ENCODE data around the gene TMEM97. TPM values are rescaled to one million over a fixed set of nuclear protein-coding genes. Genes with fewer than 3 reads are reported as not detected.
"Not testable (repeated sequence)": the region's sequence is repeated elsewhere in the genome, so short reads cannot be mapped to it uniquely, and the experiment has no call there.

The TMEM97 gene
- polyA plus RNA-seq, 3 donors: 1.3 to 1.5 (median 1.4) TPM

GRCh38 chr17:28290703-28291102 is 28.3 kb upstream of the TMEM97 start:
- no peak overlapping the region for H3K27ac ChIP-seq (ENCODE audit: low read depth in 1 of 2, low read length in 2 of 2)
- peaks cover 2% of the 10 kb centered on the region for H3K4me1 Mint-ChIP-seq
- no peak overlapping the region for H3K9ac ChIP-seq (ENCODE audit: insufficient read depth, low read length, poor library complexity, severe bottlenecking)
- peaks cover 2 to 27% (median 11%) of the 10 kb centered on the region in 3 donors for H3K27me3 Mint-ChIP-seq (ENCODE audit: low read depth in 3 of 3)
- no peaks in the 10 kb centered on the region for H3K79me2 ChIP-seq (ENCODE audit: insufficient read depth, low read length)
- peaks cover 5 to 8% of the 10 kb centered on the region in 2 donors for H3K4me1 ChIP-seq (ENCODE audit: control insufficient read depth in 1 of 2, insufficient read depth in 2 of 2, low read length in 2 of 2)
- no peak overlapping the region for H3K4me3 ChIP-seq (replicated peaks in 1 of 3; ENCODE audit: low read depth in 2 of 3, low read length in 3 of 3)
- H3K36me3 ChIP-seq (replicated peaks in 1 of 2; ENCODE audit: control insufficient read depth in 1 of 2, insufficient read depth in 2 of 2, low read length in 2 of 2): no peaks in the 10 kb centered on the region
- WGBS (ENCODE audit: insufficient coverage): 100% methylated on average over 1 of the region's 2 CpGs
- no peak overlapping the region for H3K4me2 ChIP-seq (replicated peaks; ENCODE audit: extremely low read depth, low read length, poor library complexity, severe bottlenecking)
- intact Hi-C loops (cut with micrococcal nuclease): no loop called here
- peaks cover 0 to 8% of the 10 kb centered on the region in 2 donors for H3K27me3 ChIP-seq (ENCODE audit: control insufficient read depth in 2 of 2, insufficient read depth in 2 of 2, low read length in 2 of 2)
- no peaks in the 10 kb centered on the region for H3K36me3 Mint-ChIP-seq
- H3K9me3 ChIP-seq (replicated peaks in 1 of 2; ENCODE audit: control insufficient read depth in 1 of 2, insufficient read depth in 1 of 2, low read length in 2 of 2): no peaks in the 10 kb centered on the region
- no peak overlapping the region for H3K4me3 Mint-ChIP-seq
- no peaks in the 10 kb centered on the region for H4K20me1 ChIP-seq (ENCODE audit: insufficient read depth, low read length)
- H3K27ac Mint-ChIP-seq: no peak overlapping the region
- H3K9me3 Mint-ChIP-seq: peaks cover 0 to 1% (median 0%) of the 10 kb centered on the region in 7 donors
- TF ChIP-seq CTCF (IDR thresholded peaks at IDR 0.05): no peak
- no peak for DNase-seq
- no peak overlapping the region for H2AFZ ChIP-seq (ENCODE audit: insufficient read depth, low read depth, low read length, poor library complexity, severe bottlenecking)

GRCh38 chr17:28291780-28292330 is 27.1 kb upstream of the TMEM97 start:
- H3K4me3 Mint-ChIP-seq: no peak overlapping the region
- no peaks in the 10 kb centered on the region for H3K9me3 ChIP-seq (replicated peaks in 1 of 2; ENCODE audit: control insufficient read depth in 1 of 2, insufficient read depth in 1 of 2, low read length in 2 of 2)
- no peaks in the 10 kb centered on the region for H3K9me3 Mint-ChIP-seq
- H3K79me2 ChIP-seq (ENCODE audit: insufficient read depth, low read length): no peaks in the 10 kb centered on the region
- no peak overlapping the region for H2AFZ ChIP-seq (ENCODE audit: insufficient read depth, low read depth, low read length, poor library complexity, severe bottlenecking)
- peaks cover 2% of the 10 kb centered on the region for H3K4me1 Mint-ChIP-seq
- intact Hi-C loops (cut with micrococcal nuclease): no loop called here
- no peak for DNase-seq
- H3K4me1 ChIP-seq (ENCODE audit: control insufficient read depth in 1 of 2, insufficient read depth in 2 of 2, low read length in 2 of 2): peaks cover 5 to 8% of the 10 kb centered on the region in 2 donors
- H3K36me3 Mint-ChIP-seq: no peaks in the 10 kb centered on the region
- peaks cover 0 to 8% of the 10 kb centered on the region in 2 donors for H3K27me3 ChIP-seq (ENCODE audit: control insufficient read depth in 2 of 2, insufficient read depth in 2 of 2, low read length in 2 of 2)
- WGBS (ENCODE audit: insufficient coverage): no CpG with 5 or more reads among the region's 1 CpG
- H4K20me1 ChIP-seq (ENCODE audit: insufficient read depth, low read length): no peaks in the 10 kb centered on the region
- no peak overlapping the region for H3K27ac ChIP-seq (ENCODE audit: low read depth in 1 of 2, low read length in 2 of 2)
- H3K27ac Mint-ChIP-seq: no peak overlapping the region
- H3K4me3 ChIP-seq (replicated peaks in 1 of 3; ENCODE audit: low read depth in 2 of 3, low read length in 3 of 3): no peak overlapping the region
- no peak overlapping the region for H3K4me2 ChIP-seq (replicated peaks; ENCODE audit: extremely low read depth, low read length, poor library complexity, severe bottlenecking)
- H3K9ac ChIP-seq (ENCODE audit: insufficient read depth, low read length, poor library complexity, severe bottlenecking): no peak overlapping the region
- peaks cover 2 to 27% (median 7%) of the 10 kb centered on the region in 3 donors for H3K27me3 Mint-ChIP-seq (ENCODE audit: low read depth in 3 of 3)
- H3K36me3 ChIP-seq (replicated peaks in 1 of 2; ENCODE audit: control insufficient read depth in 1 of 2, insufficient read depth in 2 of 2, low read length in 2 of 2): no peaks in the 10 kb centered on the region
- TF ChIP-seq CTCF (IDR thresholded peaks at IDR 0.05): no peak

- H2AFZ ChIP-seq (ENCODE audit: insufficient read depth, low read depth, low read length, poor library complexity, severe bottlenecking): not testable (repeated sequence)
Measured at GRCh38 chr17:28292878-28293277, 26.1 kb upstream of the TMEM97 start.

More at GRCh38 chr17:28292878-28293277, 26.1 kb upstream of the TMEM97 start:
- peak overlapping the region in 1 of 2 donors; percentile 15 for H3K4me3 Mint-ChIP-seq
- peaks cover 1 to 26% (median 7%) of the 10 kb centered on the region in 3 donors for H3K27me3 Mint-ChIP-seq (ENCODE audit: low read depth in 3 of 3)
- intact Hi-C loops (cut with micrococcal nuclease); H3K36me3 Mint-ChIP-seq; H3K4me1 ChIP-seq (ENCODE audit: control insufficient read depth in 1 of 2, insufficient read depth in 2 of 2, low read length in 2 of 2); H3K9me3 ChIP-seq (replicated peaks in 1 of 2; ENCODE audit: control insufficient read depth in 1 of 2, insufficient read depth in 1 of 2, low read length in 2 of 2); H3K9me3 Mint-ChIP-seq; H3K4me1 Mint-ChIP-seq; H3K4me3 ChIP-seq (replicated peaks in 1 of 3; ENCODE audit: low read depth in 2 of 3, low read length in 3 of 3); H3K4me2 ChIP-seq (replicated peaks; ENCODE audit: extremely low read depth, low read length, poor library complexity, severe bottlenecking); H3K27ac ChIP-seq (ENCODE audit: low read depth in 1 of 2, low read length in 2 of 2); H3K79me2 ChIP-seq (ENCODE audit: insufficient read depth, low read length); H3K27me3 ChIP-seq (ENCODE audit: control insufficient read depth in 2 of 2, insufficient read depth in 2 of 2, low read length in 2 of 2); DNase-seq; H3K9ac ChIP-seq (ENCODE audit: insufficient read depth, low read length, poor library complexity, severe bottlenecking); H3K36me3 ChIP-seq (replicated peaks in 1 of 2; ENCODE audit: control insufficient read depth in 1 of 2, insufficient read depth in 2 of 2, low read length in 2 of 2); H4K20me1 ChIP-seq (ENCODE audit: insufficient read depth, low read length): not testable (repeated sequence)
- 100% methylated on average over 1 of the region's 12 CpGs for WGBS (ENCODE audit: insufficient coverage)
- peak overlapping the region in 1 of 7 donors; percentile 30 for H3K27ac Mint-ChIP-seq

Data from CD14-positive monocyte (primary cell).